ENCODE data around the gene PTPRM.

- TF ChIP-seq CTCF (IDR thresholded peaks at IDR 0.05; ENCODE audit: poor library complexity, severe bottlenecking) (no peak), RAD21 (conservative IDR thresholded peaks at IDR 0.05) (no peak), EZH2 (IDR thresholded peaks at IDR 0.05; ENCODE audit: borderline replicate concordance, insufficient read depth, low read length, poor library complexity, severe bottlenecking) (no peak), EP300 (conservative IDR thresholded peaks at IDR 0.05; ENCODE audit: poor library complexity, severe bottlenecking) (no peak)
- TF ChIP-seq, protein P1, sequence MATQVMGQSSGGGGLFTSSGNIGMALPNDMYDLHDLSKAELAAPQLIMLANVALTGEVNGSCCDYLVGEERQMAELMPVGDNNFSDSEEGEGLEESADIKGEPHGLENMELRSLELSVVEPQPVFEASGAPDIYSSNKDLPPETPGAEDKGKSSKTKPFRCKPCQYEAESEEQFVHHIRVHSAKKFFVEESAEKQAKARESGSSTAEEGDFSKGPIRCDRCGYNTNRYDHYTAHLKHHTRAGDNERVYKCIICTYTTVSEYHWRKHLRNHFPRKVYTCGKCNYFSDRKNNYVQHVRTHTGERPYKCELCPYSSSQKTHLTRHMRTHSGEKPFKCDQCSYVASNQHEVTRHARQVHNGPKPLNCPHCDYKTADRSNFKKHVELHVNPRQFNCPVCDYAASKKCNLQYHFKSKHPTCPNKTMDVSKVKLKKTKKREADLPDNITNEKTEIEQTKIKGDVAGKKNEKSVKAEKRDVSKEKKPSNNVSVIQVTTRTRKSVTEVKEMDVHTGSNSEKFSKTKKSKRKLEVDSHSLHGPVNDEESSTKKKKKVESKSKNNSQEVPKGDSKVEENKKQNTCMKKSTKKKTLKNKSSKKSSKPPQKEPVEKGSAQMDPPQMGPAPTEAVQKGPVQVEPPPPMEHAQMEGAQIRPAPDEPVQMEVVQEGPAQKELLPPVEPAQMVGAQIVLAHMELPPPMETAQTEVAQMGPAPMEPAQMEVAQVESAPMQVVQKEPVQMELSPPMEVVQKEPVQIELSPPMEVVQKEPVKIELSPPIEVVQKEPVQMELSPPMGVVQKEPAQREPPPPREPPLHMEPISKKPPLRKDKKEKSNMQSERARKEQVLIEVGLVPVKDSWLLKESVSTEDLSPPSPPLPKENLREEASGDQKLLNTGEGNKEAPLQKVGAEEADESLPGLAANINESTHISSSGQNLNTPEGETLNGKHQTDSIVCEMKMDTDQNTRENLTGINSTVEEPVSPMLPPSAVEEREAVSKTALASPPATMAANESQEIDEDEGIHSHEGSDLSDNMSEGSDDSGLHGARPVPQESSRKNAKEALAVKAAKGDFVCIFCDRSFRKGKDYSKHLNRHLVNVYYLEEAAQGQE (IDR thresholded peaks at IDR 0.05; ENCODE audit: borderline replicate concordance), result no peak
Measured at GRCh38 chr18:7559709-7560319, 7.3 kb upstream of the PTPRM start.
